PC-3 (cell line): ENCODE measurements around the gene TEC. TPM values are rescaled to one million over a fixed set of nuclear protein-coding genes. Genes with fewer than 3 reads are reported as not detected.

Experiments
- ATAC-seq: fragments of 200-7000 bp; cut with Tn5 transposase; 2 replicates; pipeline ENCODE4 v1.9.1; 2020; ENCODE audit warnings: mild to moderate bottlenecking, moderate library complexity
- BruUV-seq: library from RNA; stranded (reverse); fragments of 400-500 nt; replicated peaks from 2 replicates; lab custom pipeline; 2021; lab: Mats Ljungman, UMichigan
- CTCF ChIA-PET: fragments of 300-600 bp; sonication (Branson Sonifier 250); formaldehyde crosslinking; loops from one replicate; lab custom pipeline; 2022; ENCODE audit warnings: antibody characterized with exemption; lab: Charles Lee
- POLR2A ChIA-PET: fragments of 300-600 bp; sonication (Branson Sonifier 250); formaldehyde crosslinking; loops from one replicate; lab custom pipeline; 2022; ENCODE audit warnings: antibody characterized with exemption; ENCODE audit not compliant: unreplicated experiment; lab: Charles Lee
- DNase-seq: peaks from one replicate; pipeline ENCODE4 v3.0.0-alpha.2; 2015
- H2AFZ ChIP-seq: fragments of 300-600 bp; sonication (generic); 2 replicates; pipeline ENCODE4 v1.6.0; 2016; ENCODE audit warnings: antibody characterized with exemption, low read length
- H3F3A ChIP-seq: fragments of 300-600 bp; sonication (generic); one replicate; pipeline ENCODE4 v1.6.0; 2017; ENCODE audit warnings: antibody characterized with exemption, low read length, control low read depth, mild to moderate bottlenecking; ENCODE audit not compliant: unreplicated experiment
- H3K27ac ChIP-seq: fragments of 300-600 bp; sonication (generic); 2 replicates; pipeline ENCODE4 v1.5.1; 2016; ENCODE audit warnings: mild to moderate bottlenecking, low read length
- H3K27me3 ChIP-seq: fragments of 300-600 bp; sonication (generic); 2 replicates; pipeline ENCODE4 v1.6.1; 2016; ENCODE audit warnings: low read length, mixed read lengths
- H3K36me3 ChIP-seq: fragments of 300-600 bp; sonication (generic); 2 replicates; pipeline ENCODE4 v1.6.1; 2016; ENCODE audit warnings: low read depth, mixed run types, low read length, mixed read lengths
- H3K4me1 ChIP-seq: fragments of 300-600 bp; sonication (generic); 2 replicates; pipeline ENCODE4 v1.5.1; 2016; ENCODE audit warnings: low read length; ENCODE audit not compliant: insufficient read depth
- H3K4me2 ChIP-seq: fragments of 300-600 bp; sonication (generic); 2 replicates; pipeline ENCODE4 v1.6.0; 2016; ENCODE audit warnings: low read length
- H3K4me3 ChIP-seq: fragments of 300-600 bp; sonication (generic); 2 replicates; pipeline ENCODE4 v1.5.1; 2016; ENCODE audit warnings: mild to moderate bottlenecking, low read length, mixed read lengths
- H3K79me2 ChIP-seq: fragments of 300-600 bp; sonication (generic); 2 replicates; pipeline ENCODE4 v1.6.1; 2017; ENCODE audit warnings: low read length, mixed read lengths
- H3K9ac ChIP-seq: fragments of 300-600 bp; sonication (generic); 2 replicates; pipeline ENCODE4 v1.6.0; 2016; ENCODE audit warnings: mild to moderate bottlenecking, low read length
- H3K9me2 ChIP-seq: fragments of 300-600 bp; sonication (generic); replicated peaks from 2 replicates; pipeline ENCODE4 v1.6.1; 2016; ENCODE audit warnings: mixed run types, low read length, mixed read lengths
- H3K9me3 ChIP-seq: fragments of 300-600 bp; sonication (generic); 2 replicates; pipeline ENCODE4 v1.6.1; 2016; ENCODE audit warnings: low read length, mixed read lengths
- H4K20me1 ChIP-seq: fragments of 300-600 bp; sonication (generic); 2 replicates; pipeline ENCODE4 v1.6.1; 2016; ENCODE audit warnings: low read length, mixed read lengths
- EZH2 ChIP-seq: fragments of 300-600 bp; sonication (generic); IDR thresholded peaks from one replicate; pipeline ENCODE4 v1.6.1; 2017; ENCODE audit warnings: antibody characterized with exemption, mild to moderate bottlenecking, low read length; ENCODE audit not compliant: unreplicated experiment
- EZH2phosphoT487 ChIP-seq: fragments of 300-600 bp; sonication (generic); IDR thresholded peaks from 2 replicates; pipeline ENCODE4 v1.6.1; 2018; ENCODE audit warnings: mild to moderate bottlenecking, antibody characterized with exemption, low read length, borderline replicate concordance
- intact Hi-C: fragments of 100-400 bp; cut with micrococcal nuclease; formaldehyde crosslinking; loops from 2 replicates; pipeline ENCODE4 v1.9.0; 2023
- total RNA-seq: library from RNA; depleted of rRNA; stranded (reverse); fragments of >200 nt; gene quantifications from 2 replicates; pipeline ENCODE4 v1.2.3, GENCODE V29; 2014
- TF ChIP-seq, protein P1 (sequence below): fragments of 300-600 bp; sonication (generic); conservative IDR thresholded peaks from 2 replicates; pipeline ENCODE4 v1.5.1; 2017; ENCODE audit warnings: antibody characterized with exemption, low read depth, mild to moderate bottlenecking, low read length

The TEC gene
- total RNA-seq, 1 experiment from 2014 or later, result 10.4 TPM

- ATAC-seq (no peak), DNase-seq (no peak)
- H2AFZ ChIP-seq, result no peak overlapping the region
- no peaks in the 10 kb centered on the region for H4K20me1 ChIP-seq
- TF ChIP-seq, protein P1, sequence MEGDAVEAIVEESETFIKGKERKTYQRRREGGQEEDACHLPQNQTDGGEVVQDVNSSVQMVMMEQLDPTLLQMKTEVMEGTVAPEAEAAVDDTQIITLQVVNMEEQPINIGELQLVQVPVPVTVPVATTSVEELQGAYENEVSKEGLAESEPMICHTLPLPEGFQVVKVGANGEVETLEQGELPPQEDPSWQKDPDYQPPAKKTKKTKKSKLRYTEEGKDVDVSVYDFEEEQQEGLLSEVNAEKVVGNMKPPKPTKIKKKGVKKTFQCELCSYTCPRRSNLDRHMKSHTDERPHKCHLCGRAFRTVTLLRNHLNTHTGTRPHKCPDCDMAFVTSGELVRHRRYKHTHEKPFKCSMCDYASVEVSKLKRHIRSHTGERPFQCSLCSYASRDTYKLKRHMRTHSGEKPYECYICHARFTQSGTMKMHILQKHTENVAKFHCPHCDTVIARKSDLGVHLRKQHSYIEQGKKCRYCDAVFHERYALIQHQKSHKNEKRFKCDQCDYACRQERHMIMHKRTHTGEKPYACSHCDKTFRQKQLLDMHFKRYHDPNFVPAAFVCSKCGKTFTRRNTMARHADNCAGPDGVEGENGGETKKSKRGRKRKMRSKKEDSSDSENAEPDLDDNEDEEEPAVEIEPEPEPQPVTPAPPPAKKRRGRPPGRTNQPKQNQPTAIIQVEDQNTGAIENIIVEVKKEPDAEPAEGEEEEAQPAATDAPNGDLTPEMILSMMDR, result no peak
- TF ChIP-seq EZH2 (no peak), EZH2phosphoT487 (no peak)
- no peak overlapping the region for H3K4me3 ChIP-seq
- no peaks in the 10 kb centered on the region for H3K9me2 ChIP-seq
- no peaks in the 10 kb centered on the region for H3K27me3 ChIP-seq
- H3K27ac ChIP-seq, result no peak overlapping the region
- ChIA-PET CTCF (no interaction called here), POLR2A (no interaction called here)
- H3K9ac ChIP-seq, result no peak overlapping the region
- H3K79me2 ChIP-seq, result no peaks in the 10 kb centered on the region
- H3K4me2 ChIP-seq, result no peak overlapping the region
- BruUV-seq, result no TSS peak
- intact Hi-C loops, result no loop called here
- H3F3A ChIP-seq, result no peaks in the 10 kb centered on the region
- H3K9me3 ChIP-seq, result no peaks in the 10 kb centered on the region
- H3K4me1 ChIP-seq, result no peaks in the 10 kb centered on the region
- H3K36me3 ChIP-seq, result no peaks in the 10 kb centered on the region
These were observed 164.4 kb downstream of the TEC start for GRCh38 chr4:48105230-48105629.

- ATAC-seq, result no peak
- DNase-seq, result no peak
- Histone ChIP-seq H3K27ac (no peak overlapping the region), H3K4me1 (no peaks in the 10 kb centered on the region), H3K79me2 (no peaks in the 10 kb centered on the region), H3K9ac (no peak overlapping the region), H3F3A (no peaks in the 10 kb centered on the region), H3K27me3 (no peaks in the 10 kb centered on the region), H2AFZ (no peak overlapping the region), H3K36me3 (no peaks in the 10 kb centered on the region), H3K4me3 (no peak overlapping the region), H3K9me2 (no peaks in the 10 kb centered on the region), H3K9me3 (no peaks in the 10 kb centered on the region), H3K4me2 (no peak overlapping the region), H4K20me1 (no peaks in the 10 kb centered on the region)
- ChIA-PET POLR2A (no interaction called here), CTCF (no interaction called here)
- TF ChIP-seq EZH2, result no peak
- no peak for TF ChIP-seq EZH2phosphoT487
- intact Hi-C loops, result no loop called here
- no TSS peak for BruUV-seq
These were observed 166.0 kb downstream of the TEC start for GRCh38 chr4:48103483-48104139.

GRCh38 chr4:48102303-48102702 is 167.3 kb downstream of the TEC start:
- no peaks in the 10 kb centered on the region for H3K27me3 ChIP-seq
- ATAC-seq (no peak), DNase-seq (peak; percentile 16)
- ChIA-PET CTCF (no interaction called here), POLR2A (interaction anchor here (0.6 to 0.7 kb wide), 2 partner anchors 36 to 400 kb away, joined by 3 to 4 read pairs; no protein-coding TSS in a partner anchor)
- H3K9me2 ChIP-seq, result no peaks in the 10 kb centered on the region
- H3K36me3 ChIP-seq, result no peaks in the 10 kb centered on the region
- BruUV-seq, result no TSS peak
- no peaks in the 10 kb centered on the region for H3K9me3 ChIP-seq
- no peak overlapping the region for H3K4me2 ChIP-seq
- no peaks in the 10 kb centered on the region for H3K4me1 ChIP-seq
- TF ChIP-seq EZH2 (no peak), EZH2phosphoT487 (no peak)
- TF ChIP-seq, protein P1, result peak; percentile 39
- intact Hi-C loops, result no loop called here
- H3F3A ChIP-seq, result no peaks in the 10 kb centered on the region
- H3K27ac ChIP-seq, result no peak overlapping the region
- H3K9ac ChIP-seq, result no peak overlapping the region
- no peak overlapping the region for H2AFZ ChIP-seq
- no peak overlapping the region for H3K4me3 ChIP-seq
- H3K79me2 ChIP-seq, result no peaks in the 10 kb centered on the region
- no peaks in the 10 kb centered on the region for H4K20me1 ChIP-seq
